IMR-90 (cell line): Measurements from ENCODE around the gene VDR. TPM values are rescaled to one million over a fixed set of nuclear protein-coding genes. Genes with fewer than 3 reads are reported as not detected.

Experiments
- ATAC-seq: fragments of 200-7000 bp; cut with Tn5 transposase; 2 replicates; pipeline ENCODE4 v1.9.1; 2020; ENCODE audit warnings: low read depth, mild to moderate bottlenecking, moderate library complexity
- BruUV-seq: library from RNA; stranded (reverse); fragments of 400-500 nt; replicated peaks from 2 replicates; lab custom pipeline; 2021; lab: Mats Ljungman, UMichigan
- CTCF ChIA-PET: fragments of 300-600 bp; formaldehyde crosslinking; extraction: SDS; loops from one replicate; lab custom pipeline; 2021; ENCODE audit warnings: antibody characterized with exemption; lab: Yijun Ruan, JAX
- POLR2A ChIA-PET: fragments of 300-600 bp; sonication (Branson Sonifier 250); formaldehyde crosslinking; loops from one replicate; lab custom pipeline; 2022; ENCODE audit warnings: antibody characterized with exemption; ENCODE audit not compliant: unreplicated experiment; lab: Charles Lee
- DNase-seq: peaks from one replicate; pipeline ENCODE4 v3.0.0; 2013
- H2AFZ ChIP-seq: replicated peaks from 2 replicates; pipeline ENCODE3; 2013; ENCODE audit warnings: low read length, mild to moderate bottlenecking; ENCODE audit not compliant: poor library complexity
- H2AK5ac ChIP-seq: 2 replicates; pipeline ENCODE4 v1.6.1; 2013; ENCODE audit warnings: low read depth, low read length, inconsistent platforms
- H2AK9ac ChIP-seq: replicated peaks from 2 replicates; pipeline ENCODE3; 2013; ENCODE audit warnings: mild to moderate bottlenecking, low read depth, low read length, moderate library complexity; ENCODE audit not compliant: poor library complexity
- H2BK120ac ChIP-seq: 2 replicates; pipeline ENCODE4 v1.6.1; 2013; ENCODE audit warnings: low read depth, low read length, inconsistent platforms
- H2BK15ac ChIP-seq: 3 replicates; pipeline ENCODE4 v1.6.1; 2013; ENCODE audit warnings: low read depth, low read length, inconsistent platforms
- H2BK20ac ChIP-seq: 2 replicates; pipeline ENCODE4 v1.6.1; 2013; ENCODE audit warnings: low read depth, mild to moderate bottlenecking, inconsistent platforms, low read length, moderate library complexity
- H2BK5ac ChIP-seq: 2 replicates; pipeline ENCODE4 v1.6.1; 2013; ENCODE audit warnings: mild to moderate bottlenecking, low read depth, low read length, inconsistent platforms; ENCODE audit not compliant: poor library complexity, severe bottlenecking
- H3K14ac ChIP-seq: replicated peaks from 2 replicates; pipeline ENCODE4 v1.6.1; 2013; ENCODE audit warnings: low read depth, low read length, inconsistent platforms
- H3K18ac ChIP-seq: 2 replicates; pipeline ENCODE4 v1.6.1; 2013; ENCODE audit warnings: low read depth, low read length, control low read depth
- H3K23ac ChIP-seq: 2 replicates; pipeline ENCODE4 v1.6.1; 2013; ENCODE audit warnings: low read depth, low read length, inconsistent platforms
- H3K27ac ChIP-seq: 2 replicates; pipeline ENCODE4 v1.5.1; 2013; ENCODE audit warnings: mild to moderate bottlenecking, control low read depth, low read length; ENCODE audit not compliant: insufficient read depth
- H3K27me3 ChIP-seq: 2 replicates; pipeline ENCODE4 v1.6.1; 2013; ENCODE audit warnings: low read length; ENCODE audit not compliant: control insufficient read depth, insufficient read depth
- H3K36me3 ChIP-seq: 2 replicates; pipeline ENCODE4 v1.6.1; 2013; ENCODE audit warnings: low read length, mixed read lengths; ENCODE audit not compliant: control insufficient read depth, insufficient read depth
- H3K4ac ChIP-seq: 2 replicates; pipeline ENCODE4 v1.6.1; 2013; ENCODE audit warnings: low read depth, low read length, inconsistent platforms
- H3K4me1 ChIP-seq: 2 replicates; pipeline ENCODE4 v1.6.1; 2013; ENCODE audit warnings: low read length, mixed read lengths; ENCODE audit not compliant: control insufficient read depth, insufficient read depth
- H3K4me2 ChIP-seq: 2 replicates; pipeline ENCODE4 v1.6.1; 2013; ENCODE audit warnings: low read depth, mild to moderate bottlenecking, control low read depth, low read length, moderate library complexity
- H3K4me3 ChIP-seq: 2 replicates; pipeline ENCODE4 v1.5.1; 2013; ENCODE audit warnings: low read depth, mild to moderate bottlenecking, control low read depth, low read length, moderate library complexity; ENCODE audit not compliant: insufficient read depth
- H3K56ac ChIP-seq: 2 replicates; pipeline ENCODE4 v1.6.1; 2013; ENCODE audit warnings: low read length, inconsistent platforms; ENCODE audit not compliant: insufficient read depth; ENCODE audit errors: extremely low read depth
- H3K79me1 ChIP-seq, 2 experiments: 2 replicates each; pipeline ENCODE4 v1.6.1; 2013; ENCODE audit warnings: low read length in 2 of 2, inconsistent platforms in 1 of 2, low read depth in 1 of 2
- H3K9ac ChIP-seq: 2 replicates; pipeline ENCODE4 v1.6.1; 2013; ENCODE audit warnings: low read depth, low read length, control low read depth
- H3K9me1 ChIP-seq: 2 replicates; pipeline ENCODE4 v1.6.1; 2013; ENCODE audit warnings: low read length, inconsistent platforms; ENCODE audit not compliant: insufficient read depth
- H3K9me3 ChIP-seq: 2 replicates; pipeline ENCODE4 v1.6.1; 2013; ENCODE audit warnings: low read length; ENCODE audit not compliant: control insufficient read depth, insufficient read depth
- H4K20me1 ChIP-seq: 2 replicates; pipeline ENCODE4 v1.6.1; 2013; ENCODE audit warnings: low read length, inconsistent platforms; ENCODE audit not compliant: insufficient read depth
- H4K5ac ChIP-seq: 2 replicates; pipeline ENCODE4 v1.6.1; 2013; ENCODE audit warnings: mild to moderate bottlenecking, low read depth, low read length, control low read depth
- H4K8ac ChIP-seq, 2 experiments: 2 replicates each; pipeline ENCODE4 v1.6.1; 2013; ENCODE audit warnings: low read depth in 2 of 2, low read length in 2 of 2, control low read depth in 1 of 2, inconsistent platforms in 1 of 2
- H4K91ac ChIP-seq: 2 replicates; pipeline ENCODE4 v1.6.1; 2013; ENCODE audit warnings: low read depth, low read length, inconsistent platforms; ENCODE audit not compliant: insufficient read depth
- MAFK ChIP-seq: IDR thresholded peaks from 2 replicates; pipeline ENCODE4 v1.6.1; 2012; ENCODE audit warnings: low read depth, low read length, improper control_type of control experiment
- MXI1 ChIP-seq: IDR thresholded peaks from 2 replicates; pipeline ENCODE4 v1.6.1; 2012; ENCODE audit warnings: low read depth, mild to moderate bottlenecking, low read length, moderate library complexity, borderline replicate concordance
- RAD21 ChIP-seq: IDR thresholded peaks from 2 replicates; pipeline ENCODE4 v1.6.1; 2012; ENCODE audit warnings: low read length, improper control_type of control experiment
- SMC3 ChIP-seq: fragments of 150-350 bp; IDR thresholded peaks from 2 replicates; pipeline ENCODE4 v1.6.1; 2016; ENCODE audit warnings: low read depth, mild to moderate bottlenecking, antibody characterized with exemption, low read length, moderate library complexity
- WGBS, 2 experiments: methylation state at CpG; one replicate each; pipeline versions ENCODE4 v1.1.5 to v1.1.7; 2013; ENCODE audit warnings: missing lambda C conversion rate in 2 of 2; ENCODE audit not compliant: insufficient read length in 1 of 2; ENCODE audit errors: extremely low coverage in 2 of 2; 5-methylcytosine and 5-hydroxymethylcytosine counted together
- dilution Hi-C: fragments of 300-500 bp; cut with HindIII; formaldehyde crosslinking; loops from one replicate; pipeline ENCODE4 v1.14.3; 2018; ENCODE audit warnings: low sequenced_read_pairs; ENCODE audit not compliant: unreplicated experiment
- in situ Hi-C: fragments of 300-500 bp; cut with MboI; formaldehyde crosslinking; loops from 3 replicates; pipeline ENCODE4 v1.14.3; 2019; ENCODE audit warnings: low sequenced_read_pairs, inconsistent platforms, mixed read lengths
- intact Hi-C: fragments of 100-400 bp; cut with micrococcal nuclease; formaldehyde crosslinking; loops from 2 replicates; pipeline ENCODE4 v1.10.0; 2022
- polyA plus RNA-seq, 3 experiments: library from polyadenylated mRNA; depleted of rRNA; stranded (reverse); fragments of >200 nt; gene quantifications; 2 replicates each; pipeline ENCODE4 v1.2.3, GENCODE V29; 2012; ENCODE audit warnings: low replicate concordance in 1 of 3
- total RNA-seq: library from RNA; depleted of rRNA; stranded (reverse); fragments of >200 nt; gene quantifications from 2 replicates; pipeline ENCODE4 v1.2.3, GENCODE V29; 2012

The VDR gene
- total and polyA plus RNA-seq, 2 of the 4 experiments (the other 2 are of a cell fraction) = 5.4 to 8.5 TPM

- intact Hi-C loops (no loop called here), dilution Hi-C loops (no loop called here), in situ Hi-C loops (no loop called here)
- ChIA-PET CTCF (no interaction called here), POLR2A (no interaction called here)
- H4K20me1 ChIP-seq = no peaks in the 10 kb centered on the region
- peaks cover 0 to 19% of the 10 kb centered on the region in 2 experiments; a peak in 1 of 4 replicates for H3K79me1 ChIP-seq
- no peak overlapping the region; the same call in 1 of the 2 replicates for H2BK20ac ChIP-seq
- no peak overlapping the region for H3K9ac ChIP-seq
- H3K14ac ChIP-seq = no peak overlapping the region
- 0 out of 2 replicates have a peak overlapping the region, but pooled peaks have one; percentile 13 for H3K4ac ChIP-seq
- no peak overlapping the region for H3K18ac ChIP-seq
- H3K9me3 ChIP-seq = no peaks in the 10 kb centered on the region
- H3K4me2 ChIP-seq = no peak overlapping the region
- H2BK120ac ChIP-seq = peak overlapping the region; percentile 29; the same call in 1 of the 2 replicates
- H4K91ac ChIP-seq = peak overlapping the region; percentile 11; the same call in 1 of the 2 replicates
- no peak overlapping the region for H3K23ac ChIP-seq
- no peak overlapping the region for H3K27ac ChIP-seq
- TF ChIP-seq MAFK (no peak), SMC3 (no peak), MXI1 (no peak), RAD21 (no peak)
- H3K36me3 ChIP-seq = peaks cover 8% of the 10 kb centered on the region
- no peak for DNase-seq
- H2BK5ac ChIP-seq = no peak overlapping the region
- H3K4me3 ChIP-seq = no peak overlapping the region
- 100% methylated on average over 2 of the region's 7 CpGs; no CpG with 5 or more reads in 1 of the 2 experiments for WGBS, 2 experiments
- peak overlapping the region; percentile 53 for H2AK5ac ChIP-seq
- H4K8ac ChIP-seq = no peak overlapping the region
- no peaks in the 10 kb centered on the region for H3K27me3 ChIP-seq
- H2BK15ac ChIP-seq = peak overlapping the region; percentile 60; the same call in 2 of the 3 replicates
- ATAC-seq = no peak
- H4K5ac ChIP-seq = no peak overlapping the region
- BruUV-seq = no TSS peak
- peaks cover 28% of the 10 kb centered on the region for H3K4me1 ChIP-seq
- H2AK9ac ChIP-seq = no peak overlapping the region
- H3K56ac ChIP-seq = no peak overlapping the region
- no peak overlapping the region for H2AFZ ChIP-seq
- H3K9me1 ChIP-seq = peaks cover 21% of the 10 kb centered on the region
Measured at GRCh38 chr12:47878293-47878917, 26.4 kb downstream of the VDR start.
